GM12875 (cell line): ENCODE measurements around the gene TTC39C.

Source experiments
- H3K4me3 ChIP-seq: one replicate; pipeline ENCODE4 v1.5.1; 2011; ENCODE audit warnings: low read depth, low read length, control low read depth
- CTCF ChIP-seq: IDR thresholded peaks from 2 replicates; pipeline ENCODE4 v1.5.1; 2011; ENCODE audit warnings: low read depth, mild to moderate bottlenecking, control low read depth, inconsistent platforms, low read length, moderate library complexity, borderline replicate concordance; ENCODE audit not compliant: insufficient read depth

TTC39C gene

GRCh38 chr18:24108641-24109040, 94.1 kb downstream of the TTC39C start:
- TF ChIP-seq CTCF, result no peak
- H3K4me3 ChIP-seq, result no peak overlapping the region

GRCh38 chr18:24111936-24112335, 97.4 kb downstream of the TTC39C start:
- TF ChIP-seq CTCF, result no peak
- H3K4me3 ChIP-seq, result no peak overlapping the region

GRCh38 chr18:24112464-24112863, 97.9 kb downstream of the TTC39C start:
- H3K4me3 ChIP-seq, result no peak overlapping the region
- no peak for TF ChIP-seq CTCF

- H3K4me3 ChIP-seq, result no peak overlapping the region
- no peak for TF ChIP-seq CTCF
Measured at GRCh38 chr18:24112874-24113615, 98.5 kb downstream of the TTC39C start.

- H3K4me3 ChIP-seq, result no peak overlapping the region
- TF ChIP-seq CTCF, result no peak
Measured at GRCh38 chr18:24114924-24115549, 100.5 kb downstream of the TTC39C start.

GRCh38 chr18:24115628-24116027, 101.1 kb downstream of the TTC39C start:
- no peak for TF ChIP-seq CTCF
- no peak overlapping the region for H3K4me3 ChIP-seq
